Neuronal stem cell (in vitro differentiated cells): ENCODE data around the gene ADAMTSL4.

ENCODE experiments used
- DNase-seq: peaks from one replicate; pipeline ENCODE4 v3.0.0-alpha.2; 2013; ENCODE audit warnings: low spot score
- H2AFZ ChIP-seq: one replicate; pipeline ENCODE4 v1.6.1; 2013; ENCODE audit warnings: mild to moderate bottlenecking, low read length, inconsistent platforms
- H2AK5ac ChIP-seq: 2 replicates; pipeline ENCODE4 v1.6.1; 2013; ENCODE audit warnings: low read depth, mild to moderate bottlenecking, inconsistent platforms, low read length, moderate library complexity, mixed read lengths
- H2BK120ac ChIP-seq: 2 replicates; pipeline ENCODE4 v1.6.1; 2013; ENCODE audit warnings: low read depth, mild to moderate bottlenecking, inconsistent platforms, low read length, moderate library complexity, mixed read lengths
- H2BK12ac ChIP-seq: one replicate; pipeline ENCODE4 v1.6.1; 2013; ENCODE audit warnings: low read length, inconsistent platforms
- H2BK15ac ChIP-seq: 2 replicates; pipeline ENCODE4 v1.6.1; 2013; ENCODE audit warnings: mild to moderate bottlenecking, low read length, inconsistent platforms, mixed read lengths
- H2BK5ac ChIP-seq: one replicate; pipeline ENCODE4 v1.6.1; 2013; ENCODE audit warnings: inconsistent platforms, mild to moderate bottlenecking, low read length, moderate library complexity
- H3K14ac ChIP-seq: one replicate; pipeline ENCODE4 v1.6.1; 2013; ENCODE audit warnings: low read length, inconsistent platforms
- H3K18ac ChIP-seq: 2 replicates; pipeline ENCODE4 v1.6.1; 2013; ENCODE audit warnings: low read length, inconsistent platforms
- H3K23ac ChIP-seq: 2 replicates; pipeline ENCODE4 v1.6.1; 2013; ENCODE audit warnings: low read depth, mild to moderate bottlenecking, mixed read lengths, low read length, inconsistent platforms; ENCODE audit not compliant: poor library complexity
- H3K27ac ChIP-seq: replicated peaks from 3 replicates; pipeline ENCODE4 v1.5.1; 2013; ENCODE audit warnings: low read length, inconsistent platforms
- H3K27me3 ChIP-seq, 3 experiments: 2 replicates each; pipeline ENCODE4 v1.6.1; 2013; ENCODE audit warnings: low read length in 3 of 3, mild to moderate bottlenecking in 2 of 3, inconsistent platforms in 1 of 3, low read depth in 1 of 3, mixed read lengths in 1 of 3, moderate library complexity in 1 of 3; ENCODE audit not compliant: control insufficient read depth in 3 of 3, insufficient read depth in 3 of 3
- H3K36me3 ChIP-seq, 2 donors: replicated peaks in 1 of 2; 2 replicates each; pipeline ENCODE4 v1.6.1; 2013; ENCODE audit warnings: low read length in 2 of 2; ENCODE audit not compliant: control insufficient read depth in 2 of 2, insufficient read depth in 2 of 2
- H3K4ac ChIP-seq: 2 replicates; pipeline ENCODE4 v1.6.1; 2013; ENCODE audit warnings: inconsistent platforms, mild to moderate bottlenecking, low read length, moderate library complexity
- H3K4me1 ChIP-seq, 2 donors: 1 replicate in 1 of 2; 2 replicates in 1 of 2; pipeline ENCODE4 v1.6.1; 2013; ENCODE audit warnings: low read length in 2 of 2, low read depth in 1 of 2; ENCODE audit not compliant: control insufficient read depth in 2 of 2, insufficient read depth in 1 of 2
- H3K4me2 ChIP-seq: one replicate; pipeline ENCODE4 v1.6.1; 2013; ENCODE audit warnings: mild to moderate bottlenecking, low read length, inconsistent platforms; ENCODE audit not compliant: insufficient read depth, poor library complexity, severe bottlenecking
- H3K4me3 ChIP-seq, 2 donors: 2 replicates each; pipeline ENCODE4 v1.5.1; 2013; ENCODE audit warnings: low read length in 2 of 2, mild to moderate bottlenecking in 2 of 2, inconsistent platforms in 1 of 2, moderate library complexity in 1 of 2
- H3K79me1 ChIP-seq: one replicate; pipeline ENCODE4 v1.6.1; 2013; ENCODE audit warnings: low read depth, mild to moderate bottlenecking, inconsistent platforms, low read length, moderate library complexity
- H3K9ac ChIP-seq: one replicate; pipeline ENCODE4 v1.6.1; 2013; ENCODE audit warnings: mild to moderate bottlenecking, low read depth, low read length, inconsistent platforms; ENCODE audit not compliant: poor library complexity
- H3K9me3 ChIP-seq, 2 donors: replicated peaks in 1 of 2; 2 replicates each; pipeline versions ENCODE3 to v1.6.1; 2013; ENCODE audit warnings: low read length in 2 of 2, mild to moderate bottlenecking in 2 of 2, inconsistent platforms in 1 of 2, low read depth in 1 of 2, mixed read lengths in 1 of 2, moderate library complexity in 1 of 2; ENCODE audit not compliant: control insufficient read depth in 2 of 2, insufficient read depth in 1 of 2
- H4K8ac ChIP-seq: one replicate; pipeline ENCODE4 v1.6.1; 2013; ENCODE audit warnings: low read depth, mild to moderate bottlenecking, inconsistent platforms, low read length, moderate library complexity
- H4K91ac ChIP-seq: one replicate; pipeline ENCODE4 v1.6.1; 2013; ENCODE audit warnings: low read length, low read depth, mild to moderate bottlenecking, inconsistent platforms; ENCODE audit not compliant: poor library complexity
- WGBS, 2 donors: extraction: QIAGEN DNeasy Blood & Tissue Kit; methylation state at CpG; one replicate each; pipeline ENCODE4 v1.1.7; 2013; ENCODE audit warnings: missing lambda C conversion rate in 2 of 2, mixed read lengths in 1 of 2; ENCODE audit not compliant: insufficient read length in 2 of 2, insufficient replicate concordance in 1 of 2; ENCODE audit errors: extremely low coverage in 2 of 2; 5-methylcytosine and 5-hydroxymethylcytosine counted together

ADAMTSL4 gene

GRCh38 chr1:150576794-150577556 is 27.8 kb downstream of the ADAMTSL4 start:
- DNase-seq: no peak
- Histone ChIP-seq H3K36me3 (peaks cover 19 to 70% of the 10 kb centered on the region in 2 donors), H3K27ac (no peak overlapping the region)

GRCh38 chr1:150577557-150578271 is 28.5 kb downstream of the ADAMTSL4 start:
- Histone ChIP-seq H3K4me3 (peak overlapping the region; percentile 95 to 96), H3K4me1 (peaks cover 8 to 15% of the 10 kb centered on the region in 2 donors), H3K18ac (no peak overlapping the region), H3K9ac (no peak overlapping the region), H2BK12ac (no peak overlapping the region), H3K36me3 (peaks cover 19 to 62% of the 10 kb centered on the region in 2 donors), H3K14ac (no peak overlapping the region), H3K4ac (no peak overlapping the region), H3K4me2 (peak overlapping the region; percentile 45), H3K27ac (peak overlapping the region; percentile 100), H3K27me3 (no peaks in the 10 kb centered on the region), H2BK15ac (no peak overlapping the region), H2BK120ac (no peak overlapping the region), H4K91ac (no peak overlapping the region), H2BK5ac (no peak overlapping the region), H3K79me1 (no peaks in the 10 kb centered on the region), H2AFZ (no peak overlapping the region), H4K8ac (no peak overlapping the region), H3K23ac (no peak overlapping the region), H2AK5ac (no peak overlapping the region), H3K9me3 (peaks cover 0 to 2% of the 10 kb centered on the region in 2 donors)
- no peak for DNase-seq
- no CpG with 5 or more reads among the region's 11 CpGs for WGBS, 2 donors

More at GRCh38 chr1:150576794-150577556, 27.8 kb downstream of the ADAMTSL4 start:
- no peak overlapping the region for H3K9ac ChIP-seq
- H3K9me3 ChIP-seq: peaks cover 0 to 2% of the 10 kb centered on the region in 2 donors
- H2AFZ ChIP-seq: no peak overlapping the region
- H2BK120ac ChIP-seq: no peak overlapping the region
- peak overlapping the region; percentile 63 for H3K4me2 ChIP-seq
- no peak overlapping the region for H3K4ac ChIP-seq
- no CpG with 5 or more reads among the region's 2 CpGs for WGBS, 2 donors
- H3K14ac ChIP-seq: no peak overlapping the region
- H2BK5ac ChIP-seq: no peak overlapping the region
- no peaks in the 10 kb centered on the region for H3K27me3 ChIP-seq
- no peaks in the 10 kb centered on the region for H3K79me1 ChIP-seq
- no peak overlapping the region for H2BK12ac ChIP-seq
- H2BK15ac ChIP-seq: no peak overlapping the region
- H4K8ac ChIP-seq: no peak overlapping the region
- H4K91ac ChIP-seq: no peak overlapping the region
- no peak overlapping the region for H2AK5ac ChIP-seq
- peaks cover 8 to 15% of the 10 kb centered on the region in 2 donors for H3K4me1 ChIP-seq
- H3K23ac ChIP-seq: no peak overlapping the region
- no peak overlapping the region for H3K18ac ChIP-seq
- H3K4me3 ChIP-seq: peak overlapping the region; percentile 72 to 95

DNA sequence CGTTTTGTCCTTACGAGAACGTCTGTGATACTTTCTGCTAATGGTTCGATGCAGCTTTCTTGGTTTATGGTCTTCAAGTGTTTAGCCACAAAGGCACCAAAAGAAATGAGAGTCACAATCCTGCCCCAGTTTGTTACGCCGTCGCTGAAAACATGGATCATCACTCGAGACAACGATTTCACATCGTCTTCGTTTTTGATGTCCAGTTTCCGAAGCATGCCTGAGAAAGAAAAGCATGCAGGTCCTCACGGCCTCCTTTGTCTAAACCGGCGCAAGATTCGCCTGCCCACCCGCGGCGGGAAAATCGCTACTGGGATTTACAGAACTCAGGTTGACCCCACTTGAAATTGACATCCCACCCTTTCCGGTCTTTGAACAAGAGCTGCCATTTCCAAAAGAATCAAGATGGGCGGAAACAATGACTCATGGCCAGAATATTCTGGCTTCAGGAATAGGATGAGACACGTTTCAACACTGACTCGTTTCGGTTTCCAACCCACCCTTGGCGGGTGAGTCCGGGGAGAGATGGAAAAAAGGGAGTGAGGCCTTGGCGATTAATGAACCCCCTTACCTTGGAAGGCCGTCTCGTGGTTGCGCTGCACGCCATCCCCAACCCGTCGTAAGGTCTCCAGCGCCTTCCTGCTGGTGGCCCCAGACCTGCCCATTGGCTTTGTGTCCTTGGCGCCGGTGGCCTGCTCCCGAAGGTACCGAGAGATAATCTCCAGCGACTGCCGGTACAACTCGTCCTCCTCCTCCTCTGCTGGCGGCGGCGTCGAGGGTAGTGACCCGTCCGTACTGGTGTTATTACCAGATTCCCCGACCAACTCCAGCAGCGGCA is 29.3 kb downstream of the ADAMTSL4 start:
- peak overlapping the region; percentile 96 for H2BK5ac ChIP-seq
- peak overlapping the region; percentile 94 for H3K23ac ChIP-seq
- no peak overlapping the region for H4K91ac ChIP-seq
- H3K27me3 ChIP-seq: no peaks in the 10 kb centered on the region
- no peak for DNase-seq
- H3K4me1 ChIP-seq: peaks cover 8 to 15% of the 10 kb centered on the region in 2 donors
- H3K4me2 ChIP-seq: peak overlapping the region; percentile 45
- H2AK5ac ChIP-seq: peak overlapping the region; percentile 61
- H2BK12ac ChIP-seq: no peak overlapping the region
- H3K27ac ChIP-seq: peak overlapping the region; percentile 100
- H2BK15ac ChIP-seq: peak overlapping the region; percentile 2
- no peak overlapping the region for H4K8ac ChIP-seq
- peak overlapping the region; percentile 94 for H3K9ac ChIP-seq
- no CpG with 5 or more reads among the region's 50 CpGs for WGBS, 2 donors
- peak overlapping the region; percentile 32 for H3K14ac ChIP-seq
- H3K18ac ChIP-seq: peak overlapping the region; percentile 98
- no peaks in the 10 kb centered on the region for H3K79me1 ChIP-seq
- no peaks in the 10 kb centered on the region for H3K9me3 ChIP-seq
- peak overlapping the region; percentile 95 to 96 for H3K4me3 ChIP-seq
- H2BK120ac ChIP-seq: no peak overlapping the region
- H2AFZ ChIP-seq: no peak overlapping the region
- no peak overlapping the region for H3K4ac ChIP-seq
- H3K36me3 ChIP-seq: peaks cover 13 to 55% of the 10 kb centered on the region in 2 donors
